H1 (cell line): ENCODE measurements around the gene DCLRE1A. TPM values are rescaled to one million over a fixed set of nuclear protein-coding genes. Genes with fewer than 3 reads are reported as not detected.

ENCODE experiments used
- polyA plus RNA-seq, 7 experiments: library from polyadenylated mRNA; depleted of rRNA in 3 of 7; stranded (reverse) in 5 of 7; unstranded in 2 of 7; fragments of >200 nt in 5 of 7; fragments of 200-250 nt in 2 of 7; gene quantifications; 1 replicate in 5 of 7; 2 replicates in 1 of 7; 4 replicates in 1 of 7; pipeline versions ENCODE4 v1.2.1 to v1.2.3, GENCODE V29; 2011 to 2013; ENCODE audit warnings: missing spikeins in 2 of 7, mixed read lengths in 2 of 7
- small RNA-seq: library from polyadenylated mRNA; stranded (forward); fragments of <200 nt; extraction: miRNeasy Mini kit (QIAGEN cat#:217004); gene quantifications from one replicate; pipeline ENCODE3, GENCODE V24; 2013; ENCODE audit not compliant: insufficient read depth
- total RNA-seq: library from RNA; stranded (reverse); fragmentation: NEBNext Ultra II Directional; extraction: Animal tissue kit (Norgen Biotek cat#: 25700); gene quantifications from 2 replicates; pipeline ENCODE4 v1.2.1, GENCODE V29; 2021

Gene DCLRE1A
- total and polyA plus RNA-seq, 2 of the 8 experiments (the other 6 are each of a cell fraction or from before 2014, with no cell fraction given), result 8.1 to 10.1 TPM

Small RNA genes lying within 50 kb of the gene (small RNA-seq; reads per million reads assigned to genes)
- not detected for gene RF00560

Other genes starting within 250 kb of the DCLRE1A start
- not detected in 2 replicates for gene NRAP, start 190.0 kb downstream of the DCLRE1A start, total RNA-seq
- gene NRAP, start 190.0 kb downstream of the DCLRE1A start, polyA plus RNA-seq (2011; rRNA removed), result not detected in 2 replicates
- 4.1 and 5.0 TPM in 2 replicates for gene CASP7, start 174.2 kb downstream of the DCLRE1A start, total RNA-seq
- 1.3 and 2.3 TPM in 2 replicates for gene CASP7, start 174.2 kb downstream of the DCLRE1A start, polyA plus RNA-seq (2011; rRNA removed)
- gene PLEKHS1, start 102.4 kb downstream of the DCLRE1A start, total RNA-seq, result not detected in 2 replicates
- not detected in 2 replicates for gene PLEKHS1, start 102.4 kb downstream of the DCLRE1A start, polyA plus RNA-seq (2011; rRNA removed)
- 21.6 and 25.6 TPM in 2 replicates for gene NHLRC2, start 579 bp upstream of the DCLRE1A start, total RNA-seq
- 4.4 and 4.9 TPM in 2 replicates for gene NHLRC2, start 579 bp upstream of the DCLRE1A start, polyA plus RNA-seq (2011; rRNA removed)
- gene ADRB1, start 189.8 kb upstream of the DCLRE1A start, total RNA-seq, result 0.17 and 0.48 TPM in 2 replicates
- gene ADRB1, start 189.8 kb upstream of the DCLRE1A start, polyA plus RNA-seq (2011; rRNA removed), result 0.14 TPM in 2 replicates